Measurements from ENCODE around the gene CRTC3. TPM values are rescaled to one million over a fixed set of nuclear protein-coding genes. Genes with fewer than 3 reads are reported as not detected.
"Not testable (repeated sequence)": the region's sequence is repeated elsewhere in the genome, so short reads cannot be mapped to it uniquely, and the experiment has no call there.

CRTC3 gene
- total RNA-seq, 1 experiment from 2014 or later: 31.1 TPM

DNA sequence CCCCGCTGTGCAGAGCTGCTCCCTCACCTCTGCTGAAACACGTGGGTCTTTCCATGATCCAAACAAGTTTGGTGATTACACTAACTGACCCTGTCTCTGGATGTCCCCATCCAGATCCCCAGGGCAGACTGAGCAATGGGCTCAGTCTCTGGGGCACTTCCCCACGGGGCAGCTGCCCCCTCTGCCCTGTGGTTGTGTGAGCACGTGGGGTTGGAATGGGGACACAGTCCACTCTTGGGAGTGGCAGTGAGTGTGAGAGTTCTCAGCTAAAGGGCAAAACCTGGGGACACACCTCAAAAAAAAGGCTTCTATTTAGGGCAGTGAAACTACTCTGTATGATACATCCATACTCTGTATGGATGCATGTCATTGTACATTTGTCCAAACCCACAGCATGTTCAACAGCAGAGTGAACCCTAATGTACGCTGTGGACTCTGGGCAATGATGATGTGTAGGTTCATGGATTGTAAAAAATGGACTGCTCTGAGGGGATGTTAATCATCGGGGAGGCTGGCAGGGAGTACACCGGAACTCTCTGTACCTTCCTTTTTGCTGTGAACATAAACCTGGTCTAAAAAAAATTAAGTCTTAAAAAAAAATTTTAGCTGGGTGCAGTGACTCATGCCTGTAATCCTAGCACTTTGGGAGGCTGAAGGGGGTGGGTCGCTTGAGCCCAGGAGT is 137.5 kb downstream of the CRTC3 start:
- no peak for DNase-seq (ENCODE audit: extremely low read depth, low read depth)

DNA sequence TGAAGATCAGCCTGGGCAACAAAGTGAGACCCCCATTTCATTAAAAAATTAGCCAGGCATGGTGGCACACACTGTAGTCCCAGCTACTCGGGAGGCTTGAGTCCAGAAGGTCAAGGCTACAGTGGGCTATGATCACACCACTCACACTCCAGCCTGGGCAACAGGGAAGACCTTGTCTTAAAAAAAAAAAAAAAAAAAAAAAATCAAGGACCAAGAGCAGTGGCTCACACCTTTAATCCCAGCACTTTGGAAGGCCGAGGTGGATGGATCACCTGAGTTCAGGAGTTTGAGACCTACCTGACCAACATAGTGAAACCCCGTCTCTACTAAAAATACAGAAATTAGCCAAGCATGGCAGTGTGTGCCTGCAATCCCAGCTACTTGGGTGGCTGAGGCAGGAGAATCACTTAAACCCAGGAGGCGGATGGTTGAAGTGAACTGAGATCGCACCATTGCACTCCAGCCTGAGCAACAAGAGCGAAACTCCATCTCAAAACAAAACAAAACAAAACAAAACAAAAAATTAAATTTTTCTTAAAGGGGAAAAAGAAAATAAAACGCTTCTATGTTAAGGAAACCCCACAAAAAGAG is 138.1 kb downstream of the CRTC3 start:
- DNase-seq (ENCODE audit: extremely low read depth, low read depth): not testable (repeated sequence)

DNA sequence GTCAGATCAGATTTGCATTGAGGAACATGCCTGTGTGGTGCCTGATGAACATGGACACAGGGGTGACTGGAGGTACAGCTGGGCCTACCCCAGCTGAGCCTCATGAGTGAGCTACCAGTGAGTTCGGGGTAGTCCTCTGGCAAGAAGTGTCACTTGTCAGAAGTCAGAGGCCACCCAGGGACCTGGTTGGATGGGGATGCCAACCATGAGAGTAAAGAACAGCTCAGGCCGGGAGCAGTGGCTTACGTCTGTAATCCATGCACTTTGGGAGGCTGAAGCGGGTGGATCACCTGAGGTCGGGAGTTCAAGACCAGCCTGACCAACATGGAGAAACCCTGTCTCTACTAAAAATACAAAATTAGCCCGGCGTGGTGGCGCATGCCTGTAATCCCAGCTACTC is 140.9 kb downstream of the CRTC3 start:
- not testable (repeated sequence) for DNase-seq (ENCODE audit: extremely low read depth, low read depth)

DNA sequence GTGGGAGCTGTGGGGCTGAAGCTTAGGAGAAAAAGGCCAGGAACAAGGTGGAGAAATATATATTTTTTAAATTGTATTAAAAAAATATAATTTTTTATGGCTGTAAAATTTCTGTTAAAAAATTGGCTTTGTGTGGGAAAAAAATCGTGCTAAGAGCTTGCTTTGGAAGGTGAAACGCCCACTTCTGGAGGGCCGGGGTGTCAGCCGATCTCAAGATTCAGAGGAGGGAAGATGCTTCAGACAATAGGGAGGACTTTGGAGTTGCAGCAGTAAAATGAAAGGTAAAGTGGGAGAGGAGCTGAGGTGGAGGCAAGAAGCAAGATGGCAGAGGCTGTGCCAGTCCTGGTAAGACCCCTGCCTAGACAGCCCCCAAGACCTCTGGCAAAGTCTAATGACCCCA is 141.5 kb downstream of the CRTC3 start:
- no peak for DNase-seq (ENCODE audit: extremely low read depth, low read depth)

DNA sequence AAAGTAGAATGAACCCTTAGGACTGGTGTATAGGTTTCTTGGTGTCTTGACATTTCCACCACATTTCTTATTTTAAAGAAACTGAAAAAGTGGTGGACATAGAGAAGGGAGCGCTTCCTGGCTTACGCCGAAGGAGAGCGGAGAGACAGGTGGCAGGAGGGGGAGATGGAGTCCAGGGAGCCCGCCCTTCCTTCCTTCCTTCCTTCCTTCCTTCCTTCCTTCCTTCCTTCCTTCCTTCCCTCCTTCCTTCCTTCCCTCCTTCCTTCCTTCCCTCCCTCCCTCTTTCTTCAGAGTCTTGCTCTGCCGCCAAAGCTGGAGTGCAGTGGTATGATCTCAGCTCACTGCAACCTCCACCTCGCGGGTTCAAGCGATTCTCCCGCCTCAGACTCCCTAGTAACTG is 143.6 kb downstream of the CRTC3 start:
- not testable (repeated sequence) for DNase-seq (ENCODE audit: extremely low read depth, low read depth)

DNA sequence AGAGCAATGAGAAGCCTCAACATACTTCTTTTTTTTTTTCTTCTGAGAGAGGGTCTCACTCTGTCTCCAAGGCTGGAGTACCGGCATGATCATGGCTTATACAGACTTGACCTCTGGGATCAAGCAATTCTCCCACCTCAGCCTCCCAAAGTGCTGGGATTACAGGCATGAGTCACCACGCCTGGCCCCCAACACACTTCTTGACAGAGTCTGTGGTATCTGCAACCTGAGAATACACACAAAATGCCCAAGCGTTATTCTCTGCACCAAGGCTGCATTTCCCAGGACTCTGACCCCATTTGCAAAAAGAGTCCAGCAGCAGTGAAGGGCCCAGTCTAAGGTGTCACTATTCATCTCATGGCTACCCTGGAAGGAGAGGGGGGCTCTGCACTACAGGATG is 144.8 kb downstream of the CRTC3 start:
- no peak for DNase-seq (ENCODE audit: extremely low read depth, low read depth)

DNA sequence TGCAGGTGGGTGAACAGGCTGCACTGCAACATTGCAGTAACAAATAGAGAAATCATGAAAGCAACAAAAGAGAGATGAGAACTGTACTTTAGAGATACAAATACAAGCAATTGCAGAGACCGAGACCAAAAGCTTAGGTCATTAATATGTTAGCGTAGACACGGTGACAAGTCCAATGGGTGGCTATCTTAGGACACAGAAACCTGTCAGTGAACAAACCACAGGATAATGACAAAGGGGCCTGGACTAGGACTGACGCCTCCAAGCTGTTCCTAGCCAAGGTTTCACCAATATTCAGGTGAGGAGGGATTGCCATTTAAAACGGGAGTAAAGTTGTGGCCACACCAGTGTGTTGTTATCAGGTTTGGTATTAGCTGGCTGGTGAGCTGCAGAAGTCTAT is 145.7 kb downstream of the CRTC3 start:
- DNase-seq (ENCODE audit: extremely low read depth, low read depth): no peak

DNA sequence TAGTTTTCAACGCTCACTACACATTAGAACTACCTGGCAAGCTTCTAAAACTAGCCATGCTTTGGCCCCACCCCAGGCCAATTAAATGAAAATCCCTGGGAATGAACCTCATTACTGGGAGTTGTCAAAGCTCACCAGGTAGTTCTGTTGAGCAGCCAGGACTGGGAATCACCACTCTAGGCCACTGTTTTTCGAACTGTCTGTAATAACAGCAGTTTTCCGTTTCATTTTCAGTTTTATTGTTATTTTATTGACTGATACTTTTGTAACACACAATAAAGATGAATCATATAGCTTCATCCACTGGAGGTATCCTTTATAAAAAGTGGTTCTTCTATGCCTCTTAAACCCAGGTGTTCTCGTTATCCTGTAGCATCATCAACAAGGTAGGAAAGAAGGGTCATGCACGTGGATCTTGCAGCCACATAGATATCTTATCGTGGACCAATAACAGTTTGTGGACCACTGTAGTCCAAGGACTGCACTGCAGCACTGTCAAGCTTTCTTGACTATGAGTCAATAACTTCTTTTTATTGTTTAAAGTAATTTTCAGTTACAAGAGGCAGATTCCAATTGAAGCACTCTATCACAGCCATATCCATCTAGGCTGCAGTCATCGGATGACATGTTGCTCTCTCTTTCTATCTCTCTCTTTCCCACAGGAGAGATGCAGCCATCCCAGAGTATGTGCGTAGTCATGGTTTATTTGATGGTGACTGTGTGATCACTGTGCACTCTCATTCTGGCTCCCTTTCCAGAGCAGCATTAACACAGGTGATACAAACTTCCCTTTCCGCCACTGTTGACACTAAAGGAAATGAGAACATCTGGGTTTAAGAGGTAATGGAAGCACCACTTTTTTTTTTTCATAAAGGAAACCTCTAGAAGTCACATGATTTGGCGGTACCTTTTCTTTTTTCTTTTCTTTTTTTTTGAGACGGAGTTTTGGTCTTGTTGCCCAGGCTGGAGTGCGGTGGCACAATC is 148.4 kb downstream of the CRTC3 start:
- DNase-seq (ENCODE audit: extremely low read depth, low read depth): no peak

DNA sequence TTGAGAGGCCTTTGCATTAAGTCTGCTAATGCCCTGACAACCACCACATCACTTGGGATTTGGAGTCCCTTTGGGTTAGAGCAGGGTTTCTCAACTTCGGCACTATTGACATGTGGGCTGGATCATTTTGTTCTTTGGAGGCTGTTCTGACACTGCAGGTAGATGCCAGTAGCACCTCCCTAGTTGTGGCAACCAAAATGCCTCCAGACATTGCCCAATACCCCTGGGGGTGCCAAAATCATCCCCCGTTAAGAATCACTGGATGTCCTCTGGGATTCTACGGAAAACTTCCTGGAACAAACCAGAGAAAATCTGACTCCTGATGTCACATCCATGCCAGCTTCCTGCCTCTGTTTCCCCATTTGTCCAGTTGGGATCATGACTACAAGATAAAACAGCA is 150.2 kb downstream of the CRTC3 start:
- DNase-seq (ENCODE audit: extremely low read depth, low read depth): no peak

DNA sequence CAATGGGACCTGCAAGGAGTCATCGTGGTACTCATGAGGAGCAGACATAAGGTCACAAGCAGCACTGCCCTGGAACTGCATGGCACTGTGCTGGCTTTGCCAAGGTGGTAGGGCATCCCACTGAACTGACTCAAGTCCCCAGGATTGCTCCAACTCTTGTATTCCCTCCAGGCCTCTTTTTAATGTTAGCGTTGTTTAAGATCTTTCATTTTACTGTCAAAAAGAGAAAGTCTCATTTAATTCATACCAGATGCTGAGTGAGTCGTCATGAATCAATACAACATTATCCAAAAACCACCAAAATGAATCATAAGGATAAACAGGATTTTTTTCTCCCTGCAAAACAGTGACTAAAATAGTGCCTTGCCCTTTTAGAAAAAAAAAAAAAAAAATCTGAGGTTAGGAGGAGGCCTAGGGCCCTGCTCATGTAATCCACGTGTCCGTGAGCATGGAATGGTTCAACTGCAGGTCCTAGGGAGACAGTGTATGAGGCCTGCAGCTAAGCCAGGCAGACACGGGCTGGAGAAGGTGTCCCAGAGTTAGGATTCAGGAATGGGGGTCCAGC is 150.7 kb downstream of the CRTC3 start:
- DNase-seq (ENCODE audit: extremely low read depth, low read depth): no peak

DNA sequence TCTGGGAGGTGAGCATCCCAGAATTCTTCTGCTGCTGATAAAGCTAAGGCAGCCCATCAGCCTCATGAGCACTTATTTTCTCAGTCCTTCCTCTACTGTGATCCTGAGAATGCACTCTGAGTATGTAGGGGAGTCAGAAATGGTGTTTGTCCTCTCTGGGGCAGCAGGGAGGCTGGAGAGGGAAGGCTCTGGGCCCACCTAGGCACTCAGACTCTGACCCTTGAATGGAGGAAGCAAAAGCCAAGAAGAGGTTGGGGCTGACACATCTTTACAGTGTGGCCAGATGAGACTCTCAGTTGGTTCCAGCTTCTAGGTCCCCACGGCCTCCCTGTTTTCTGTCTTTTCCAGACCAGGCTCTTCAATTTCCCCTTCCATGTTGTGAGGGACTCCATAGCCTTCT is 151.3 kb downstream of the CRTC3 start:
- DNase-seq (ENCODE audit: extremely low read depth, low read depth): no peak

DNA sequence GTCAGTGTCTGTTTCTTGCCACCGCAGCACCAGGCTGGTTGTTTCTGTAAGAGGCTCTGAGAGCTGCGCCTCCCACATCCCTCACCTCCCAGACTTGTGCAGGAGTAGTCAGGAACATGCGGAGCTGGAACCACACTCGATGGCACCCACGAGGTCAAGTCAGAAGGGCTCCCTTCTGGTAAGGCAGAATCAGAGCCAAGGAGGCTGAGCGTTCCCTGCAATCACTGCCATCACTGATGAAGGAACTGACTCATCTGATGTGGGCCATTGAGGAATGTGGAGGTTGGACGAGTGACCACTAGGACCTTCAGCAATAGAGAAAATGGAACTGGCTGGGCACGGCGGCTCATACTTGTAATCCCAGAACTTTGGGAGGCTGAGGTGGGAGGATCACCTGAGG is 151.8 kb downstream of the CRTC3 start:
- no peak for DNase-seq (ENCODE audit: extremely low read depth, low read depth)

DNA sequence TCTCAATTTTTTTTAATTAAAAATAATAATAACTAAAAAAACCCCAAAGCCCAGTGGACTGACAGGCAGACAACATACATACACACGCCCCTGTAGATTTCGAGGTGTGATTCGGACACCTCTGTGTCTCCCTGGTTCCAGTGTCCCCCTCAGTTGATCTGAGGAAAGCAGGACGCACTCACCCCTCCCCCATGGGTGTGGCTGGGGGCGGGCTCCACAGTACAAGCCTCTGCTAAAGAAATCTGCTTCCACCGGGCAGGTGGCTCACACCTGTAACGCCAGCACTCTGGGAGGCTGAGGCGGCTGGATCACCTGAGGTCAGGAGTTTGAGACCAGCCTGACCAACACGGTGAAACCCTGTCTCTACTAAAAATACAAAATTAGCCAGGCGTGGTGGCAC is 153.6 kb downstream of the CRTC3 start:
- no peak for DNase-seq (ENCODE audit: extremely low read depth, low read depth)

DNA sequence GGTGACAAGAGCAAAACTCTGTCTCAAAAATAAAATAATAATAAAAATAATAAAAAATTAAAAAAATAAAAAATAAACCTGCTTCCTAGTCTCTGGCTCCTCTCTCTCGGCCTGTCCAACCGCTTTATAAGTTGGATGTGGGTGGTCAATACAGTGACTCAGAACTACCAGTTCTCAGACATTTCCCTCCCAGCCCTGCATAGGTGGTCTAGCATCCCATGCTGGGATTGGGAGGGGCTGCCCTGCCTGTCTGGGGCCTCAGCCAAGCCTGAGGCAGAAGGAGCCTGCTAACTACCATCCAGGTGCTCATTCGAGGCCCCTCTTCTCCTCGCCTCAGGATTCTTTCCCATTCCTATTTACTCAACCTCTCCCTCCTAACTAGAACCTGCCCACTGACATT is 154.2 kb downstream of the CRTC3 start:
- no peak for DNase-seq (ENCODE audit: extremely low read depth, low read depth)

DNA sequence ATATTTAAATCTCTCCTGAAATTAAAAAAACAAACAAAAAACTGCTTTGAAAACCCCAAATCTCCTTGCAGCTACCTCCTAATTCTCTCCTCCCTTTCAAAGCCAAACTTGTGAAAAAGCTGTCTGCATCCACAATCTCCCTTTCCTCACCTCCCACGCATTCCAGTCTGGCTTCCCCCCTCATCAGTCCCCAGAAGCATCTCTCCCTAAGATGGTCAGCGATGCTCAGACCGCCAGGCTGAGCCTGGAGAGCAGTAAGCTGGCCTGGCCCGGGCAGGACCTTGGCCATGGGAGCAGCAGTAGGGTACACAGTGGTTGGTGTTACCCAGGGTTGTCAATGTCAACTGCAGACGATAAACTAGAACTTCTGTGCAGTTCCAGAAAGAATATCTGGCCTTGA is 154.6 kb downstream of the CRTC3 start:
- DNase-seq (ENCODE audit: extremely low read depth, low read depth): no peak

DNA sequence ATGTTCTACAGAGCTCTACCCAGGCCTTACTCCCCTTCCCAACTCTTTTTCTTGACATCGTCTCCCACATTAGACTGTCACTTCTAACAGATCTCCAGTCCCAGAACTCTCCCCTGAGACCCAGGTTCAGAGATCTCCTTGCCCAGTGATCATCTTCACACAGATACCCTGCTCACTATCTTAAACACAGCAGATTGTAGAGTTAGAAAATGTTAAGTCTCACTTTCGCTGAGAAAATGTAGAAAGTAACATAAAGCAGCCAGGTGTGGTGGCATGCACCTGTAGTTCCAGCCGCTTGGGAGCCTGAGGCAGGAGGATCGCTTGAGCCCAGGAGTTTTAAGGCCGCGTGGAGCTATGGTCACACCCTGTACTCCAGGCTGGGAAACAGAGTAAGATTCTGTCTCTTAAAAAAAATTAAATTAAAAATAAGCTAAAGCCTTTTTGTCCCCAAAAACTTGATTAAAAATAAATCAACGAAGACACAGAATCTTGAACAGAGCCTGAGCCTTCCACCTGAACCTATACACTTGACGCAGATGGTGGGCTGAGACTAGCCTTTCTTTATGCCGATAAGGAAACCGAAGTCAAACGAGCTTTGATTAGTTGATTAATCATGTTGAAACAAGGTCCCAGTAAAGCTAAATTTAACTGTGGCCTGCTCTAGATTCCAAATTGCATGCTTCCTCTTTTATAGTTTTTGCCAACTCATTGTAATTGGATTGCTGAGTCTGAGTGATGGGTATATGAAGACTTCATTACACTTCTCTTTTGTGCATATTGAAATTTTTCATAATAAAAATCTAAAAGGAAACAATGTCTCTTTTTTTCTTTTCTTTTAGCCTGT is 156.1 kb downstream of the CRTC3 start:
- DNase-seq (ENCODE audit: extremely low read depth, low read depth): no peak

DNA sequence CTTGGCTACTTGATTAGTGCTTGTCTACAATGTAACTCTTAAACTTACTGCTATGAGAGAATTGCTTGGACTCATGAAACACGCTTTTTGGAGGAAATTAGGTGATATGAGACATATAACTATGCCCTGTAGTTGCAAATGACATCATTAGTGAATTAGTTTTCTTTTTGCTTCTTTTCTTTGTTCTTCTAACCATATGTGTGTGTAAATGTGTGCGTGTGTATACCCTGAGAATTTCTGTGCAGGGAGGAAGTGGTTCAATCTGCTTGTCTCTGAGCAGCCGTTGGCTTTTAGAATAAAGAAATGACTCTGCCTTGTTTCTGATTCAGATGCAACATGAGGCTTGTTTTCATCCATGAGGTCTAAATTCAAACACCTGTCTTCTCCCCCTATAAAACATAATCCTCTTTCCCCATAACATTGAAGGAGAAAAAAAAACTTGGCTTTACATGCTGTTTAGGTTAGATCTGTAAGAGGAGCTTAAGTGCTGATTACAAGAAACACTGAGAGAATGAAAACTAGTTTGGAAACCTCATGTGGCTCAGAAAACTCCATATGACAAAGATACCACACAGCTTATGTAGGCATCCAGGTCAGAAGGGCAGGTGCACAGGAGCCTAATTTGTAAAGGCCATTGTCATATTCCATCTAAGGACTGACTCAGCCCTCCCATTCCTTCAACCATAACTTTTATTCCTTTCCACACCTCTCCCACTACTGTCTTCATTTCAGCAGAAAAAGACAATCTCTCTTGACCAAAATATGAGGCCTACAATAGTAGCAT is 156.9 kb downstream of the CRTC3 start:
- no peak for DNase-seq (ENCODE audit: extremely low read depth, low read depth)

DNA sequence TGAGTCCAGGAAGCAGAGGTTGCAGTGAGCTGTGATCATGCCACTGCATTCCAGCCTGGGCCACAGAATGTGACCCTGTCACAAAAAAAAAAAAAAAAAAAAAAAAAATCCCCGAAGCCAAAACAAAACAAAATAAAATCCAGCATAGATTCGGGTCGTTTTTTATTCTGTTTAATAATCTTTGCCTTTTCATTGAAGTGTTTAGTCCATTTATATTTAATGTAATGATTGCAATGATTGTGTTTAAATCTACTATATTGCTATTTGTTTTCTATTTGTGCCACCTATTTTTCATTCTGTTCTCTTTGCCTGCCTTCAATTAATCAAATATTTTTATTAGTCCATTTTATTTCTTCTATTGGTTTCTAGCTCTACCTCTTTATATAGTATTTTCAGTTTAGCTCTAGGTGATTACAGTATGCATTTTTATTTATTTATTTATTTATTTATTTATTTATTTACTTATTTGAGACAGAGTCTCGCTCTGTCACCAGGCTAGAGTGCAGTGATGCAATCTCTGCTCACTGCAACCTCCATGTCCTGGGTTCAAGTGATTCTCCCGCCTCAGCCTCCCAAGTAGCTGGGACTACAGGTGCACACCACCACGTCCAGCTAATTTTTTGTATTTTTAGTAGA is 159.7 kb downstream of the CRTC3 start:
- not testable (repeated sequence) for DNase-seq (ENCODE audit: extremely low read depth, low read depth)

DNA sequence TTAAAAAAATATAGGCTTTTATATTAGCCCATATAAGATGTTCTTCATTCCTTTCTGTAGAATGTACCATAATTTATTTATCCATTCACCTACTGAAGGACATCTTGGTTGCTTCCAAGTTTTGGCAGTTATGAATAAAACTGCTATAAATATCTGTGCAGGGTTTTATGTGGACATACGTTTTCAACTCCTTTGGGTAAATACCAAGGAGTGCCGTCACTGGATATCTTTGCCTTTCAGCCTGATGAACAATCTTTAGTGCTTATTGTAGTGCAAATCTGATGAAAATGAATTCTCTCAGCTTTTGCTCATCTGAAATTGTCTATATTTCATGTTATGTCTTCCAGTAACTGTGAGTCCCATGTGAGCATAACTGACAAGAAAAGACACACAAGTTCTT is 160.9 kb downstream of the CRTC3 start:
- no peak for DNase-seq (ENCODE audit: extremely low read depth, low read depth)

Measured in NCI-H460 (cell line).